ENCODE results near the gene SLC16A14. TPM values are rescaled to one million over a fixed set of nuclear protein-coding genes. Genes with fewer than 3 reads are reported as not detected.
"Not testable (repeated sequence)": the region's sequence is repeated elsewhere in the genome, so short reads cannot be mapped to it uniquely, and the experiment has no call there.

Gene SLC16A14
- polyA plus RNA-seq (2013), result 0.69 TPM

GRCh38 chr2:230068651-230069055, at the start of gene SLC16A14:
Gene SLC16A14 (minus strand): TSS chr2:230068924. CDS start chr2:230059352, 9,572 bp downstream.
- peaks cover 5 to 27% (median 22%) of the 10 kb centered on the region in 4 experiments for H3K4me1 ChIP-seq (ENCODE audit: control extremely low read depth in 1 of 4, control insufficient read depth in 4 of 4, insufficient read depth in 4 of 4, low read length in 3 of 4)
- under 1% methylated on average over 24 of the region's 24 CpGs for WGBS (ENCODE audit: insufficient coverage)
- ChIA-PET POLR2A (interaction anchor here (1.0 to 2.5 kb wide), 2 partner anchors 15 to 66 kb away, joined by 3 to 11 read pairs; no protein-coding TSS in a partner anchor), CTCF (interaction anchor here (0.9 to 5.9 kb wide), 19 partner anchors 11 to 541 kb away, joined by 3 to 97 read pairs (median 6); no protein-coding TSS in a partner anchor)
- H3K27ac ChIP-seq (ENCODE audit: insufficient read depth in 1 of 2, low read depth in 1 of 2, low read length in 2 of 2, poor library complexity in 1 of 2, severe bottlenecking in 2 of 2), result peak within 1 kb of the TSS in 1 of 2 experiments; percentile 7
- H3K9me3 ChIP-seq (ENCODE audit: control extremely low read depth in 1 of 5, control insufficient read depth in 4 of 5, insufficient read depth in 2 of 5, low read depth in 1 of 5, low read length in 4 of 5), result no peaks in the 10 kb centered on the region
- peak; percentile 69 to 84 (median 83) for DNase-seq
- no peaks in the 10 kb centered on the region for H3K36me3 ChIP-seq (ENCODE audit: control insufficient read depth in 4 of 4, insufficient read depth in 4 of 4, low read length in 3 of 4)
- H3K27me3 ChIP-seq (replicated peaks in 2 of 5; ENCODE audit: control insufficient read depth in 4 of 5, insufficient read depth in 5 of 5, low read length in 4 of 5), result peaks cover 0 to 3% (median 0%) of the 10 kb centered on the region in 5 experiments
- H3K4me3 ChIP-seq (ENCODE audit: control insufficient read depth in 1 of 7, extremely low read depth in 1 of 7, insufficient read depth in 4 of 7, low read depth in 2 of 7, low read length in 6 of 7), result peak within 1 kb of the TSS; percentile 61 to 81 (median 77)

DNA sequence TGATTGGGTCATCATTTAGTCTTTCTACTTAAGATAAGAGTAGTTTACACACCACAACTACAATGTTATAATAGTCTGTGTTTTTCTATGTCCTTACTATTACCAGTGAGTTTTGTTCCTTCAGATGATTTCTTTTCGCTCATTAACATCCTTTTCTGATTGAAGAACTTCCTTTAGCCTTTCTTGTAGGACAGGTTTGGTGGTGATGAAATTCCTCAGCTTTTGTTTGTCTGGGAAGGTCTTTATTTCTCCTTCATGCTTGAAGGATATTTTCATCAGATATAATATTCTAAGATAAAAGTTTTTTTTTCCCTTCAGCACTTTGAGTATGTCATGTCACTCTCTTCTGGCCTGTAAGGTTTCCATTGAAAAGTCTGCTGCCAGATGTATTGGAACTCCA, 38.0 kb upstream of the SLC16A14 start:
- Histone ChIP-seq H3K4me3 (ENCODE audit: control insufficient read depth in 1 of 7, extremely low read depth in 1 of 7, insufficient read depth in 4 of 7, low read depth in 2 of 7, low read length in 6 of 7) (no peak overlapping the region), H3K4me1 (ENCODE audit: control extremely low read depth in 1 of 4, control insufficient read depth in 4 of 4, insufficient read depth in 4 of 4, low read length in 3 of 4) (no peaks in the 10 kb centered on the region), H3K27ac (ENCODE audit: insufficient read depth in 1 of 2, low read depth in 1 of 2, low read length in 2 of 2, poor library complexity in 1 of 2, severe bottlenecking in 2 of 2) (no peak overlapping the region), H3K36me3 (ENCODE audit: control insufficient read depth in 4 of 4, insufficient read depth in 4 of 4, low read length in 3 of 4) (no peaks in the 10 kb centered on the region), H3K9me3 (ENCODE audit: control extremely low read depth in 1 of 5, control insufficient read depth in 4 of 5, insufficient read depth in 2 of 5, low read depth in 1 of 5, low read length in 4 of 5) (peaks cover 0 to 16% (median 0%) of the 10 kb centered on the region in 5 experiments), H3K27me3 (replicated peaks in 2 of 5; ENCODE audit: control insufficient read depth in 4 of 5, insufficient read depth in 5 of 5, low read length in 4 of 5) (no peaks in the 10 kb centered on the region)
- ChIA-PET CTCF (no interaction called here), POLR2A (no interaction called here)
- DNase-seq, result no peak
- WGBS (ENCODE audit: insufficient coverage), result no CpG with 5 or more reads among the region's 1 CpG

GRCh38 chr2:230101967-230102366, 33.2 kb upstream of the SLC16A14 start:
- 100% methylated on average over 1 of the region's 2 CpGs for WGBS (ENCODE audit: insufficient coverage)
- H3K27me3 ChIP-seq (replicated peaks in 2 of 5; ENCODE audit: control insufficient read depth in 4 of 5, insufficient read depth in 5 of 5, low read length in 4 of 5); H3K4me1 ChIP-seq (ENCODE audit: control extremely low read depth in 1 of 4, control insufficient read depth in 4 of 4, insufficient read depth in 4 of 4, low read length in 3 of 4); CTCF ChIA-PET; H3K9me3 ChIP-seq (ENCODE audit: control extremely low read depth in 1 of 5, control insufficient read depth in 4 of 5, insufficient read depth in 2 of 5, low read depth in 1 of 5, low read length in 4 of 5); H3K36me3 ChIP-seq (ENCODE audit: control insufficient read depth in 4 of 4, insufficient read depth in 4 of 4, low read length in 3 of 4); H3K27ac ChIP-seq (ENCODE audit: insufficient read depth in 1 of 2, low read depth in 1 of 2, low read length in 2 of 2, poor library complexity in 1 of 2, severe bottlenecking in 2 of 2); H3K4me3 ChIP-seq (ENCODE audit: control insufficient read depth in 1 of 7, extremely low read depth in 1 of 7, insufficient read depth in 4 of 7, low read depth in 2 of 7, low read length in 6 of 7); DNase-seq: not testable (repeated sequence)
- POLR2A ChIA-PET, result interaction anchor here (0.7 kb wide), 1 partner anchor 153 kb away, joined by 3 read pairs; no protein-coding TSS in a partner anchor

- peaks cover 0 to 6% (median 0%) of the 10 kb centered on the region in 5 experiments for H3K9me3 ChIP-seq (ENCODE audit: control extremely low read depth in 1 of 5, control insufficient read depth in 4 of 5, insufficient read depth in 2 of 5, low read depth in 1 of 5, low read length in 4 of 5)
- no peaks in the 10 kb centered on the region for H3K36me3 ChIP-seq (ENCODE audit: control insufficient read depth in 4 of 4, insufficient read depth in 4 of 4, low read length in 3 of 4)
- H3K27me3 ChIP-seq (replicated peaks in 2 of 5; ENCODE audit: control insufficient read depth in 4 of 5, insufficient read depth in 5 of 5, low read length in 4 of 5), result no peaks in the 10 kb centered on the region
- no peak for DNase-seq
- no peak overlapping the region for H3K27ac ChIP-seq (ENCODE audit: insufficient read depth in 1 of 2, low read depth in 1 of 2, low read length in 2 of 2, poor library complexity in 1 of 2, severe bottlenecking in 2 of 2)
- no peak overlapping the region for H3K4me3 ChIP-seq (ENCODE audit: control insufficient read depth in 1 of 7, extremely low read depth in 1 of 7, insufficient read depth in 4 of 7, low read depth in 2 of 7, low read length in 6 of 7)
- ChIA-PET POLR2A (no interaction called here), CTCF (no interaction called here)
- no CpG with 5 or more reads among the region's 2 CpGs for WGBS (ENCODE audit: insufficient coverage)
- no peaks in the 10 kb centered on the region for H3K4me1 ChIP-seq (ENCODE audit: control extremely low read depth in 1 of 4, control insufficient read depth in 4 of 4, insufficient read depth in 4 of 4, low read length in 3 of 4)
These were observed 29.1 kb upstream of the SLC16A14 start for GRCh38 chr2:230097841-230098240.

DNA sequence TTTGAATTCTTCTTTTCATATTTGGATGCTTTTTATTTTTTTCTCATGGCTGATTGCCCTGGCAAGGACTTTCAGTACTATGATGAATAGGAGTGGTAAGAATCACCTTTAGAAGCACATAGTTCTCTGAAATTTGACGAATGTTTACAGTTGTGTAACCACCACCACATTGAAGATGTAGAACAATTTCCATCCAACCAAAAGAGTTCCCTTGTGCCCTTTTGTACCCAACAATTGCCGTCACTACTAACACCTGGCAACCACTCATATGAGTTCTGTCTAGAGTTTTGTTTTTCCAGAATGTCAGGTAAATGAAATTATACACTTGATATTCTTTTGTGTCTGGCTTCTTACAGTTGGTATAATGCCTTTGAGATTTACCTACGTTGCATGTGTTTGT, 28.7 kb upstream of the SLC16A14 start:
- Histone ChIP-seq H3K9me3 (ENCODE audit: control extremely low read depth in 1 of 5, control insufficient read depth in 4 of 5, insufficient read depth in 2 of 5, low read depth in 1 of 5, low read length in 4 of 5) (peaks cover 0 to 4% (median 0%) of the 10 kb centered on the region in 5 experiments), H3K4me3 (ENCODE audit: control insufficient read depth in 1 of 7, extremely low read depth in 1 of 7, insufficient read depth in 4 of 7, low read depth in 2 of 7, low read length in 6 of 7) (no peak overlapping the region), H3K27me3 (replicated peaks in 2 of 5; ENCODE audit: control insufficient read depth in 4 of 5, insufficient read depth in 5 of 5, low read length in 4 of 5) (no peaks in the 10 kb centered on the region), H3K36me3 (ENCODE audit: control insufficient read depth in 4 of 4, insufficient read depth in 4 of 4, low read length in 3 of 4) (no peaks in the 10 kb centered on the region), H3K4me1 (ENCODE audit: control extremely low read depth in 1 of 4, control insufficient read depth in 4 of 4, insufficient read depth in 4 of 4, low read length in 3 of 4) (no peaks in the 10 kb centered on the region), H3K27ac (ENCODE audit: insufficient read depth in 1 of 2, low read depth in 1 of 2, low read length in 2 of 2, poor library complexity in 1 of 2, severe bottlenecking in 2 of 2) (no peak overlapping the region)
- ChIA-PET CTCF (no interaction called here), POLR2A (no interaction called here)
- DNase-seq, result no peak
- no CpG with 5 or more reads among the region's 3 CpGs for WGBS (ENCODE audit: insufficient coverage)

GRCh38 chr2:230090967-230091366, 22.2 kb upstream of the SLC16A14 start:
- H3K27ac ChIP-seq (ENCODE audit: insufficient read depth in 1 of 2, low read depth in 1 of 2, low read length in 2 of 2, poor library complexity in 1 of 2, severe bottlenecking in 2 of 2), result no peak overlapping the region
- peaks cover 0 to 4% (median 0%) of the 10 kb centered on the region in 5 experiments for H3K9me3 ChIP-seq (ENCODE audit: control extremely low read depth in 1 of 5, control insufficient read depth in 4 of 5, insufficient read depth in 2 of 5, low read depth in 1 of 5, low read length in 4 of 5)
- WGBS (ENCODE audit: insufficient coverage), result 100% methylated on average over 2 of the region's 2 CpGs
- DNase-seq, result no peak
- H3K27me3 ChIP-seq (replicated peaks in 2 of 5; ENCODE audit: control insufficient read depth in 4 of 5, insufficient read depth in 5 of 5, low read length in 4 of 5), result no peaks in the 10 kb centered on the region
- H3K36me3 ChIP-seq (ENCODE audit: control insufficient read depth in 4 of 4, insufficient read depth in 4 of 4, low read length in 3 of 4), result no peaks in the 10 kb centered on the region
- H3K4me3 ChIP-seq (ENCODE audit: control insufficient read depth in 1 of 7, extremely low read depth in 1 of 7, insufficient read depth in 4 of 7, low read depth in 2 of 7, low read length in 6 of 7), result no peak overlapping the region
- no peaks in the 10 kb centered on the region for H3K4me1 ChIP-seq (ENCODE audit: control extremely low read depth in 1 of 4, control insufficient read depth in 4 of 4, insufficient read depth in 4 of 4, low read length in 3 of 4)
- POLR2A ChIA-PET, result no interaction called here
- CTCF ChIA-PET, result interaction anchor here (0.7 to 1.2 kb wide), 2 partner anchors 15 to 24 kb away, joined by 3 read pairs; no protein-coding TSS in a partner anchor

GRCh38 chr2:230085201-230085600, 16.5 kb upstream of the SLC16A14 start:
- no peak overlapping the region for H3K4me3 ChIP-seq (ENCODE audit: control insufficient read depth in 1 of 7, extremely low read depth in 1 of 7, insufficient read depth in 4 of 7, low read depth in 2 of 7, low read length in 6 of 7)
- ChIA-PET POLR2A (no interaction called here), CTCF (interaction anchor here (1.6 kb wide), 1 partner anchor 18 kb away, joined by 6 read pairs; no protein-coding TSS in a partner anchor)
- no peaks in the 10 kb centered on the region for H3K9me3 ChIP-seq (ENCODE audit: control extremely low read depth in 1 of 5, control insufficient read depth in 4 of 5, insufficient read depth in 2 of 5, low read depth in 1 of 5, low read length in 4 of 5)
- H3K27me3 ChIP-seq (replicated peaks in 2 of 5; ENCODE audit: control insufficient read depth in 4 of 5, insufficient read depth in 5 of 5, low read length in 4 of 5), result no peaks in the 10 kb centered on the region
- no peaks in the 10 kb centered on the region for H3K4me1 ChIP-seq (ENCODE audit: control extremely low read depth in 1 of 4, control insufficient read depth in 4 of 4, insufficient read depth in 4 of 4, low read length in 3 of 4)
- DNase-seq, result no peak
- WGBS (ENCODE audit: insufficient coverage), result 100% methylated on average over 7 of the region's 7 CpGs
- H3K27ac ChIP-seq (ENCODE audit: insufficient read depth in 1 of 2, low read depth in 1 of 2, low read length in 2 of 2, poor library complexity in 1 of 2, severe bottlenecking in 2 of 2), result no peak overlapping the region
- no peaks in the 10 kb centered on the region for H3K36me3 ChIP-seq (ENCODE audit: control insufficient read depth in 4 of 4, insufficient read depth in 4 of 4, low read length in 3 of 4)
